ENCODE results near the gene DTNB.
A peak's percentile ranks its signal among the peaks of the same experiment; 100 is the strongest.

Gene DTNB

GRCh38 chr2:25379535-25379934 is 293.8 kb downstream of the DTNB start:
- no peak for DNase-seq

- DNase-seq = no peak
These were observed 294.5 kb downstream of the DTNB start for GRCh38 chr2:25378731-25379490.

GRCh38 chr2:25377822-25378421 is 295.5 kb downstream of the DTNB start:
- no peak for DNase-seq

GRCh38 chr2:25376750-25377621 is 296.4 kb downstream of the DTNB start:
- peak; percentile 87 to 91 for DNase-seq

GRCh38 chr2:25375989-25376545 is 297.3 kb downstream of the DTNB start:
- DNase-seq = no peak

- no peak for DNase-seq
These were observed 297.9 kb downstream of the DTNB start for GRCh38 chr2:25375371-25375988.

GRCh38 chr2:25374827-25375226 is 298.6 kb downstream of the DTNB start:
- no peak for DNase-seq

GRCh38 chr2:25374411-25374810 is 299.0 kb downstream of the DTNB start:
- no peak for DNase-seq

- DNase-seq = peak; percentile 91 to 95
These were observed 300.0 kb downstream of the DTNB start for GRCh38 chr2:25373269-25373981.

GRCh38 chr2:25372405-25373268 is 300.7 kb downstream of the DTNB start:
- DNase-seq = no peak

- DNase-seq = no peak
These were observed 301.8 kb downstream of the DTNB start for GRCh38 chr2:25371253-25372241.

- no peak for DNase-seq
These were observed 303.5 kb downstream of the DTNB start for GRCh38 chr2:25369876-25370275.

- no peak for DNase-seq
These were observed 303.9 kb downstream of the DTNB start for GRCh38 chr2:25369439-25369838.

- DNase-seq = no peak
These were observed 304.7 kb downstream of the DTNB start for GRCh38 chr2:25368660-25369059.

GRCh38 chr2:25367296-25367695 is 306.1 kb downstream of the DTNB start:
- no peak for DNase-seq

GRCh38 chr2:25366629-25367028 is 306.7 kb downstream of the DTNB start:
- no peak for DNase-seq

- DNase-seq = no peak
These were observed 308.1 kb downstream of the DTNB start for GRCh38 chr2:25365241-25365640.

- no peak for DNase-seq
These were observed 309.6 kb downstream of the DTNB start for GRCh38 chr2:25363733-25364132.

GRCh38 chr2:25362434-25363145 is 310.8 kb downstream of the DTNB start:
- DNase-seq = peak in 1 of 2 experiments; percentile 38
